K562 (cell line): Measurements from ENCODE around the gene KIF1A.

Source experiments
- HDGF ChIP-seq: fragments of 450-650 bp; IDR thresholded peaks from 2 replicates; pipeline ENCODE4 v1.6.1; 2016
- SRF ChIP-seq, 2 experiments: fragments of 250-450, 450-650 bp in 1 of 2; sonication (Bioruptor Pico) in 1 of 2; sonication (generic) in 1 of 2; formaldehyde crosslinking; IDR thresholded peaks; 2 replicates each; pipeline versions ENCODE4 v1.5.0 to v1.5.1; 2020 to 2022; ENCODE audit warnings: mild to moderate bottlenecking in 1 of 2, missing genetic modification reagents in 1 of 2
- ZNF263 ChIP-seq: sonication (generic); formaldehyde crosslinking; IDR thresholded peaks from 2 replicates; pipeline ENCODE4 v1.8.0; 2022; ENCODE audit warnings: mild to moderate bottlenecking, missing genetic modification reagents, borderline replicate concordance
- ZNF561 ChIP-seq: fragments of 450-650 bp; formaldehyde crosslinking; conservative IDR thresholded peaks from 2 replicates; pipeline ENCODE4 v1.4.0; 2020; ENCODE audit warnings: mild to moderate bottlenecking, moderate library complexity
- TF ChIP-seq, protein P1 (sequence below), 2 experiments: fragments of 450-650 bp; formaldehyde crosslinking in 1 of 2; IDR thresholded peaks; 2 replicates each; pipeline versions ENCODE4 v1.4.0 to v1.6.1; 2014 to 2020; ENCODE audit warnings: mild to moderate bottlenecking in 2 of 2, borderline replicate concordance in 1 of 2, low read depth in 1 of 2
- TF ChIP-seq, protein P2 (sequence below), 3 experiments: IDR thresholded peaks in 2 of 3; conservative IDR thresholded peaks in 1 of 3; 2 replicates each; pipeline ENCODE4 v1.5.1; 2011 to 2012; ENCODE audit warnings: low read length in 3 of 3, mild to moderate bottlenecking in 3 of 3, control low read depth in 2 of 3, improper control_type of control experiment in 1 of 3, inconsistent platforms in 1 of 3, low read depth in 1 of 3, mixed read lengths in 1 of 3, moderate library complexity in 1 of 3; ENCODE audit not compliant: insufficient read depth in 2 of 3
- TF ChIP-seq, protein P3 (sequence below): IDR thresholded peaks from 3 replicates; pipeline ENCODE4 v1.6.1; 2011; ENCODE audit warnings: borderline replicate concordance, mild to moderate bottlenecking, moderate library complexity; ENCODE audit not compliant: insufficient read length; ENCODE audit errors: extremely low read depth

DNA sequence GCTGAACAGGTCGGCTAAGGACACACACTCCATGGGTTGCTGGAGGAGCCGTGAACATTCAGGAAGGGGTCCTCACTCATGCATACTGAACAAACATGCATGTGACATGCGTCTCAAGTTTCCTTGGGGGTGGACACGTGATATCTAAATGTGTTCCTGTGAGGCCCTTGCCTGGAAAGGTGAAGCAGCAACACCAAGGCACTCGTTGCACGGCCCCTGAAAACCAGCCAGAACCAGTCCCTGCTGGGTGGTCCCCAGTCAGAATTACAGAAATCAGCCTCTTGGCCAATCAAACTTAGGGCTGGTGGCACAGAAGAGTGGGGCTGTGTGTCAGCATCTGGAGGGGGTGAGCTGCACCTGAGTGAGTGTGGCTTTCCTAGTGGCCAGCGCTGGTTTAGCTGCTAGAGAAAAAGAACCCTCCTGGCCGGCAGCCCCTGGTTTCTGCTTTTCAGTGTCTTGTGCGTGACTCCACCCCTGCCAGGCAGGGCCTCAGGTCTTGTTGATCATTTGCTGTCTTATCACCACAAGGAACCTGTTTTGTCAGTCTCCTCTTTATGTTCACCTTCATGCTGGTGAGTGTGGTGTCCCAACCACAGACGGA, 134.1 kb downstream of the KIF1A start:
- TF ChIP-seq, protein P1, sequence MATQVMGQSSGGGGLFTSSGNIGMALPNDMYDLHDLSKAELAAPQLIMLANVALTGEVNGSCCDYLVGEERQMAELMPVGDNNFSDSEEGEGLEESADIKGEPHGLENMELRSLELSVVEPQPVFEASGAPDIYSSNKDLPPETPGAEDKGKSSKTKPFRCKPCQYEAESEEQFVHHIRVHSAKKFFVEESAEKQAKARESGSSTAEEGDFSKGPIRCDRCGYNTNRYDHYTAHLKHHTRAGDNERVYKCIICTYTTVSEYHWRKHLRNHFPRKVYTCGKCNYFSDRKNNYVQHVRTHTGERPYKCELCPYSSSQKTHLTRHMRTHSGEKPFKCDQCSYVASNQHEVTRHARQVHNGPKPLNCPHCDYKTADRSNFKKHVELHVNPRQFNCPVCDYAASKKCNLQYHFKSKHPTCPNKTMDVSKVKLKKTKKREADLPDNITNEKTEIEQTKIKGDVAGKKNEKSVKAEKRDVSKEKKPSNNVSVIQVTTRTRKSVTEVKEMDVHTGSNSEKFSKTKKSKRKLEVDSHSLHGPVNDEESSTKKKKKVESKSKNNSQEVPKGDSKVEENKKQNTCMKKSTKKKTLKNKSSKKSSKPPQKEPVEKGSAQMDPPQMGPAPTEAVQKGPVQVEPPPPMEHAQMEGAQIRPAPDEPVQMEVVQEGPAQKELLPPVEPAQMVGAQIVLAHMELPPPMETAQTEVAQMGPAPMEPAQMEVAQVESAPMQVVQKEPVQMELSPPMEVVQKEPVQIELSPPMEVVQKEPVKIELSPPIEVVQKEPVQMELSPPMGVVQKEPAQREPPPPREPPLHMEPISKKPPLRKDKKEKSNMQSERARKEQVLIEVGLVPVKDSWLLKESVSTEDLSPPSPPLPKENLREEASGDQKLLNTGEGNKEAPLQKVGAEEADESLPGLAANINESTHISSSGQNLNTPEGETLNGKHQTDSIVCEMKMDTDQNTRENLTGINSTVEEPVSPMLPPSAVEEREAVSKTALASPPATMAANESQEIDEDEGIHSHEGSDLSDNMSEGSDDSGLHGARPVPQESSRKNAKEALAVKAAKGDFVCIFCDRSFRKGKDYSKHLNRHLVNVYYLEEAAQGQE (IDR thresholded peaks at IDR 0.05; ENCODE audit: borderline replicate concordance), result no peak
- TF ChIP-seq, protein P1 (CRISPR knock-in tag; IDR thresholded peaks at IDR 0.05; ENCODE audit: low read depth), result no peak
- TF ChIP-seq, protein P2, sequence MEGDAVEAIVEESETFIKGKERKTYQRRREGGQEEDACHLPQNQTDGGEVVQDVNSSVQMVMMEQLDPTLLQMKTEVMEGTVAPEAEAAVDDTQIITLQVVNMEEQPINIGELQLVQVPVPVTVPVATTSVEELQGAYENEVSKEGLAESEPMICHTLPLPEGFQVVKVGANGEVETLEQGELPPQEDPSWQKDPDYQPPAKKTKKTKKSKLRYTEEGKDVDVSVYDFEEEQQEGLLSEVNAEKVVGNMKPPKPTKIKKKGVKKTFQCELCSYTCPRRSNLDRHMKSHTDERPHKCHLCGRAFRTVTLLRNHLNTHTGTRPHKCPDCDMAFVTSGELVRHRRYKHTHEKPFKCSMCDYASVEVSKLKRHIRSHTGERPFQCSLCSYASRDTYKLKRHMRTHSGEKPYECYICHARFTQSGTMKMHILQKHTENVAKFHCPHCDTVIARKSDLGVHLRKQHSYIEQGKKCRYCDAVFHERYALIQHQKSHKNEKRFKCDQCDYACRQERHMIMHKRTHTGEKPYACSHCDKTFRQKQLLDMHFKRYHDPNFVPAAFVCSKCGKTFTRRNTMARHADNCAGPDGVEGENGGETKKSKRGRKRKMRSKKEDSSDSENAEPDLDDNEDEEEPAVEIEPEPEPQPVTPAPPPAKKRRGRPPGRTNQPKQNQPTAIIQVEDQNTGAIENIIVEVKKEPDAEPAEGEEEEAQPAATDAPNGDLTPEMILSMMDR (IDR thresholded peaks at IDR 0.05 in 2 of 3, conservative IDR thresholded peaks at IDR 0.05 in 1 of 3; ENCODE audit: insufficient read depth in 2 of 3, low read depth in 1 of 3, low read length in 3 of 3), result no peak
- TF ChIP-seq HDGF (no peak), ZNF263 (no peak), SRF (CRISPR knock-in tag; IDR thresholded peaks at IDR 0.05) (no peak), ZNF561 (no peak)
- TF ChIP-seq, protein P3, sequence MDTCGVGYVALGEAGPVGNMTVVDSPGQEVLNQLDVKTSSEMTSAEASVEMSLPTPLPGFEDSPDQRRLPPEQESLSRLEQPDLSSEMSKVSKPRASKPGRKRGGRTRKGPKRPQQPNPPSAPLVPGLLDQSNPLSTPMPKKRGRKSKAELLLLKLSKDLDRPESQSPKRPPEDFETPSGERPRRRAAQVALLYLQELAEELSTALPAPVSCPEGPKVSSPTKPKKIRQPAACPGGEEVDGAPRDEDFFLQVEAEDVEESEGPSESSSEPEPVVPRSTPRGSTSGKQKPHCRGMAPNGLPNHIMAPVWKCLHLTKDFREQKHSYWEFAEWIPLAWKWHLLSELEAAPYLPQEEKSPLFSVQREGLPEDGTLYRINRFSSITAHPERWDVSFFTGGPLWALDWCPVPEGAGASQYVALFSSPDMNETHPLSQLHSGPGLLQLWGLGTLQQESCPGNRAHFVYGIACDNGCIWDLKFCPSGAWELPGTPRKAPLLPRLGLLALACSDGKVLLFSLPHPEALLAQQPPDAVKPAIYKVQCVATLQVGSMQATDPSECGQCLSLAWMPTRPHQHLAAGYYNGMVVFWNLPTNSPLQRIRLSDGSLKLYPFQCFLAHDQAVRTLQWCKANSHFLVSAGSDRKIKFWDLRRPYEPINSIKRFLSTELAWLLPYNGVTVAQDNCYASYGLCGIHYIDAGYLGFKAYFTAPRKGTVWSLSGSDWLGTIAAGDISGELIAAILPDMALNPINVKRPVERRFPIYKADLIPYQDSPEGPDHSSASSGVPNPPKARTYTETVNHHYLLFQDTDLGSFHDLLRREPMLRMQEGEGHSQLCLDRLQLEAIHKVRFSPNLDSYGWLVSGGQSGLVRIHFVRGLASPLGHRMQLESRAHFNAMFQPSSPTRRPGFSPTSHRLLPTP, result no peak
